Liver (tissue), 9 donors: ENCODE data around the gene KRTAP9-9. TPM values are rescaled to one million over a fixed set of nuclear protein-coding genes. Genes with fewer than 3 reads are reported as not detected.

Source experiments
- DNase-seq: peaks from one replicate; pipeline ENCODE4 v3.0.0-alpha.2; 2017; ENCODE audit warnings: low spot score
- H3K27ac ChIP-seq, 2 donors: one replicate each; pipeline ENCODE4 v1.7.0; 2013; ENCODE audit warnings: inconsistent platforms in 2 of 2, low read length in 2 of 2, control low read depth in 1 of 2, low read depth in 1 of 2, mild to moderate bottlenecking in 1 of 2
- H3K27me3 ChIP-seq, 4 donors: one replicate each; pipeline versions ENCODE4 v1.6.1 to v1.7.0; 2013; ENCODE audit warnings: low read length in 3 of 4, inconsistent platforms in 1 of 4, mild to moderate bottlenecking in 1 of 4, moderate library complexity in 1 of 4; ENCODE audit not compliant: control insufficient read depth in 4 of 4, insufficient read depth in 4 of 4
- H3K36me3 ChIP-seq, 4 donors: one replicate each; pipeline versions ENCODE4 v1.6.1 to v1.7.0; 2013; ENCODE audit warnings: low read length in 3 of 4, mild to moderate bottlenecking in 3 of 4, low read depth in 1 of 4, moderate library complexity in 1 of 4; ENCODE audit not compliant: control insufficient read depth in 4 of 4, insufficient read depth in 3 of 4
- H3K4me1 ChIP-seq, 4 donors: one replicate each; pipeline versions ENCODE4 v1.6.1 to v1.7.0; 2013; ENCODE audit warnings: low read length in 3 of 4, mild to moderate bottlenecking in 3 of 4, moderate library complexity in 1 of 4; ENCODE audit not compliant: control insufficient read depth in 4 of 4, insufficient read depth in 4 of 4
- H3K4me3 ChIP-seq, 3 donors: one replicate each; pipeline versions ENCODE4 v1.6.1 to v1.7.0; 2013; ENCODE audit warnings: low read length in 3 of 3, control low read depth in 1 of 3, low read depth in 1 of 3, mild to moderate bottlenecking in 1 of 3
- H3K9ac ChIP-seq, 2 donors: one replicate each; pipeline ENCODE4 v1.7.0; 2013; ENCODE audit warnings: low read length in 2 of 2, mild to moderate bottlenecking in 2 of 2, moderate library complexity in 2 of 2, control low read depth in 1 of 2, low read depth in 1 of 2
- H3K9me3 ChIP-seq, 4 donors: one replicate each; pipeline versions ENCODE4 v1.6.1 to v1.7.0; 2013; ENCODE audit warnings: low read length in 3 of 4; ENCODE audit not compliant: control insufficient read depth in 4 of 4
- EGR1 ChIP-seq, 2 donors: IDR thresholded peaks; 2 replicates each; pipeline ENCODE4 v1.6.1; 2016 to 2018; ENCODE audit warnings: antibody characterized with exemption in 2 of 2, low read depth in 2 of 2
- FOXA1 ChIP-seq: IDR thresholded peaks from 2 replicates; pipeline ENCODE4 v1.6.1; 2016; ENCODE audit warnings: antibody characterized with exemption
- FOXA2 ChIP-seq: IDR thresholded peaks from 2 replicates; pipeline ENCODE4 v1.6.1; 2016; ENCODE audit warnings: antibody characterized with exemption
- GABPA ChIP-seq, 2 donors: IDR thresholded peaks in 1 of 2; conservative IDR thresholded peaks in 1 of 2; 2 replicates each; pipeline ENCODE4 v1.6.1; 2016; ENCODE audit warnings: antibody characterized with exemption in 2 of 2, mild to moderate bottlenecking in 1 of 2, moderate library complexity in 1 of 2
- HNF4A ChIP-seq, 2 donors: conservative IDR thresholded peaks; 2 replicates each; pipeline ENCODE4 v1.6.1; 2016; ENCODE audit warnings: antibody characterized with exemption in 2 of 2, mild to moderate bottlenecking in 2 of 2
- HNF4G ChIP-seq: IDR thresholded peaks from 2 replicates; pipeline ENCODE4 v1.6.1; 2016; ENCODE audit warnings: antibody characterized with exemption
- JUND ChIP-seq, 2 donors: IDR thresholded peaks; 2 replicates each; pipeline ENCODE4 v1.6.1; 2016; ENCODE audit warnings: antibody characterized with exemption in 2 of 2
- NR2F2 ChIP-seq: IDR thresholded peaks from 2 replicates; pipeline ENCODE4 v1.6.1; 2016; ENCODE audit warnings: antibody characterized with exemption
- RAD21 ChIP-seq, 2 donors: IDR thresholded peaks; 2 replicates each; pipeline ENCODE4 v1.6.1; 2016; ENCODE audit warnings: antibody characterized with exemption in 2 of 2, mild to moderate bottlenecking in 2 of 2
- TAF1 ChIP-seq: conservative IDR thresholded peaks from 2 replicates; pipeline ENCODE4 v1.6.1; 2016; ENCODE audit warnings: antibody characterized with exemption, mild to moderate bottlenecking
- YY1 ChIP-seq: IDR thresholded peaks from 2 replicates; pipeline ENCODE4 v1.6.1; 2016; ENCODE audit warnings: antibody characterized with exemption, mild to moderate bottlenecking
- WGBS: extraction: QIAGEN DNeasy Blood & Tissue Kit; methylation state at CpG from one replicate; pipeline ENCODE4 v1.1.7; 2013; 5-methylcytosine and 5-hydroxymethylcytosine counted together
- polyA plus RNA-seq, 2 donors: library from polyadenylated mRNA; stranded (reverse) in 1 of 2; unstranded in 1 of 2; fragments of 200-250 nt in 1 of 2; fragments of >200 nt in 1 of 2; fragmentation: Nextera tagmentation in 1 of 2; extraction: Ambion mirVana in 1 of 2; gene quantifications; one replicate each; pipeline versions ENCODE4 v1.2.1 to v1.2.3, GENCODE V29; 2013 to 2015
- total RNA-seq, 2 donors: library from RNA; depleted of rRNA; stranded (reverse); fragments of >200 nt; gene quantifications; one replicate each; pipeline ENCODE4 v1.2.3, GENCODE V29; 2014
- TF ChIP-seq, protein P1 (sequence below): IDR thresholded peaks from 2 replicates; pipeline ENCODE4 v1.6.1; 2016; ENCODE audit warnings: antibody characterized with exemption, mild to moderate bottlenecking
- TF ChIP-seq, protein P2 (sequence below): IDR thresholded peaks from 2 replicates; pipeline ENCODE4 v1.6.1; 2016; ENCODE audit warnings: antibody characterized with exemption
- TF ChIP-seq, protein P3 (sequence below): fragments of 150-350 bp; IDR thresholded peaks from 2 replicates; pipeline ENCODE4 v1.5.1; 2017; ENCODE audit warnings: improper control_type of control experiment, low read depth, low read length; ENCODE audit not compliant: missing input control
- TF ChIP-seq, protein P4 (sequence below): IDR thresholded peaks from 2 replicates; pipeline ENCODE4 v1.6.1; 2016; ENCODE audit warnings: antibody characterized with exemption
- TF ChIP-seq, protein P5 (sequence below): IDR thresholded peaks from 2 replicates; pipeline ENCODE4 v1.6.1; 2016; ENCODE audit warnings: antibody characterized with exemption
- donor health status: healthy.
- donor health status: healthy.
- donor health status: healthy.
- donor health status: healthy.
- donor health status: healthy.

KRTAP9-9 gene
- total and polyA plus RNA-seq, 4 donors = not detected

DNA sequence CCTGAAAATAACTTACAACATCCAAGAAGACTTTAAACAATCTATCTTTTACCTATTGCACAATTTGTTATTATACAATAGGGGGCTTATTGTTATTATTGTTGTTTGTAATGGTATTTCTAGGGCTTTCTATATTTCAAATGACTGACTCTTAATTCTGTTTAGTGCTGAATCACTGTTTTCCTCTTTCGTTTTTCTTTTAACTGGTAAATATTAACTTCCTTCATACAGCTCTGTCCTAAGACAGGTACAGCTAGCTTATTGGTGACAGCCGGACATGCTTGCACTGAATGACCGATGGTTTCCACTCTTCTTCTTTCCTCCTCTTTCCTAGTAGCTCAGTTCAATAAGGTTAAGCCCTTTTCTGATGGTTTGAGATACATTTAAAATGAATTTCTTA, 31.9 kb downstream of the KRTAP9-9 start:
- Histone ChIP-seq H3K36me3 (no peaks in the 10 kb centered on the region), H3K4me3 (no peak overlapping the region), H3K27me3 (no peaks in the 10 kb centered on the region), H3K4me1 (no peaks in the 10 kb centered on the region), H3K9ac (no peak overlapping the region), H3K9me3 (no peaks in the 10 kb centered on the region), H3K27ac (no peak overlapping the region)
- no peak for TF ChIP-seq FOXA1
- TF ChIP-seq, protein P1, sequence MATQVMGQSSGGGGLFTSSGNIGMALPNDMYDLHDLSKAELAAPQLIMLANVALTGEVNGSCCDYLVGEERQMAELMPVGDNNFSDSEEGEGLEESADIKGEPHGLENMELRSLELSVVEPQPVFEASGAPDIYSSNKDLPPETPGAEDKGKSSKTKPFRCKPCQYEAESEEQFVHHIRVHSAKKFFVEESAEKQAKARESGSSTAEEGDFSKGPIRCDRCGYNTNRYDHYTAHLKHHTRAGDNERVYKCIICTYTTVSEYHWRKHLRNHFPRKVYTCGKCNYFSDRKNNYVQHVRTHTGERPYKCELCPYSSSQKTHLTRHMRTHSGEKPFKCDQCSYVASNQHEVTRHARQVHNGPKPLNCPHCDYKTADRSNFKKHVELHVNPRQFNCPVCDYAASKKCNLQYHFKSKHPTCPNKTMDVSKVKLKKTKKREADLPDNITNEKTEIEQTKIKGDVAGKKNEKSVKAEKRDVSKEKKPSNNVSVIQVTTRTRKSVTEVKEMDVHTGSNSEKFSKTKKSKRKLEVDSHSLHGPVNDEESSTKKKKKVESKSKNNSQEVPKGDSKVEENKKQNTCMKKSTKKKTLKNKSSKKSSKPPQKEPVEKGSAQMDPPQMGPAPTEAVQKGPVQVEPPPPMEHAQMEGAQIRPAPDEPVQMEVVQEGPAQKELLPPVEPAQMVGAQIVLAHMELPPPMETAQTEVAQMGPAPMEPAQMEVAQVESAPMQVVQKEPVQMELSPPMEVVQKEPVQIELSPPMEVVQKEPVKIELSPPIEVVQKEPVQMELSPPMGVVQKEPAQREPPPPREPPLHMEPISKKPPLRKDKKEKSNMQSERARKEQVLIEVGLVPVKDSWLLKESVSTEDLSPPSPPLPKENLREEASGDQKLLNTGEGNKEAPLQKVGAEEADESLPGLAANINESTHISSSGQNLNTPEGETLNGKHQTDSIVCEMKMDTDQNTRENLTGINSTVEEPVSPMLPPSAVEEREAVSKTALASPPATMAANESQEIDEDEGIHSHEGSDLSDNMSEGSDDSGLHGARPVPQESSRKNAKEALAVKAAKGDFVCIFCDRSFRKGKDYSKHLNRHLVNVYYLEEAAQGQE = no peak
- TF ChIP-seq, protein P2, sequence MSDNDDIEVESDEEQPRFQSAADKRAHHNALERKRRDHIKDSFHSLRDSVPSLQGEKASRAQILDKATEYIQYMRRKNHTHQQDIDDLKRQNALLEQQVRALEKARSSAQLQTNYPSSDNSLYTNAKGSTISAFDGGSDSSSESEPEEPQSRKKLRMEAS = no peak
- TF ChIP-seq YY1 = no peak
- TF ChIP-seq JUND (IDR thresholded peaks at IDR 0.05) = no peak
- TF ChIP-seq EGR1 (IDR thresholded peaks at IDR 0.05; ENCODE audit: low read depth in 2 of 2) = no peak
- no peak for TF ChIP-seq RAD21 (IDR thresholded peaks at IDR 0.05)
- TF ChIP-seq GABPA (IDR thresholded peaks at IDR 0.05 in 1 of 2, conservative IDR thresholded peaks at IDR 0.05 in 1 of 2) = no peak
- no peak for TF ChIP-seq HNF4A (conservative IDR thresholded peaks at IDR 0.05)
- TF ChIP-seq, protein P3, sequence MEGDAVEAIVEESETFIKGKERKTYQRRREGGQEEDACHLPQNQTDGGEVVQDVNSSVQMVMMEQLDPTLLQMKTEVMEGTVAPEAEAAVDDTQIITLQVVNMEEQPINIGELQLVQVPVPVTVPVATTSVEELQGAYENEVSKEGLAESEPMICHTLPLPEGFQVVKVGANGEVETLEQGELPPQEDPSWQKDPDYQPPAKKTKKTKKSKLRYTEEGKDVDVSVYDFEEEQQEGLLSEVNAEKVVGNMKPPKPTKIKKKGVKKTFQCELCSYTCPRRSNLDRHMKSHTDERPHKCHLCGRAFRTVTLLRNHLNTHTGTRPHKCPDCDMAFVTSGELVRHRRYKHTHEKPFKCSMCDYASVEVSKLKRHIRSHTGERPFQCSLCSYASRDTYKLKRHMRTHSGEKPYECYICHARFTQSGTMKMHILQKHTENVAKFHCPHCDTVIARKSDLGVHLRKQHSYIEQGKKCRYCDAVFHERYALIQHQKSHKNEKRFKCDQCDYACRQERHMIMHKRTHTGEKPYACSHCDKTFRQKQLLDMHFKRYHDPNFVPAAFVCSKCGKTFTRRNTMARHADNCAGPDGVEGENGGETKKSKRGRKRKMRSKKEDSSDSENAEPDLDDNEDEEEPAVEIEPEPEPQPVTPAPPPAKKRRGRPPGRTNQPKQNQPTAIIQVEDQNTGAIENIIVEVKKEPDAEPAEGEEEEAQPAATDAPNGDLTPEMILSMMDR = no peak
- TF ChIP-seq, protein P4, sequence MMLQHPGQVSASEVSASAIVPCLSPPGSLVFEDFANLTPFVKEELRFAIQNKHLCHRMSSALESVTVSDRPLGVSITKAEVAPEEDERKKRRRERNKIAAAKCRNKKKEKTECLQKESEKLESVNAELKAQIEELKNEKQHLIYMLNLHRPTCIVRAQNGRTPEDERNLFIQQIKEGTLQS = no peak
- TF ChIP-seq TAF1 = no peak
- TF ChIP-seq, protein P5, sequence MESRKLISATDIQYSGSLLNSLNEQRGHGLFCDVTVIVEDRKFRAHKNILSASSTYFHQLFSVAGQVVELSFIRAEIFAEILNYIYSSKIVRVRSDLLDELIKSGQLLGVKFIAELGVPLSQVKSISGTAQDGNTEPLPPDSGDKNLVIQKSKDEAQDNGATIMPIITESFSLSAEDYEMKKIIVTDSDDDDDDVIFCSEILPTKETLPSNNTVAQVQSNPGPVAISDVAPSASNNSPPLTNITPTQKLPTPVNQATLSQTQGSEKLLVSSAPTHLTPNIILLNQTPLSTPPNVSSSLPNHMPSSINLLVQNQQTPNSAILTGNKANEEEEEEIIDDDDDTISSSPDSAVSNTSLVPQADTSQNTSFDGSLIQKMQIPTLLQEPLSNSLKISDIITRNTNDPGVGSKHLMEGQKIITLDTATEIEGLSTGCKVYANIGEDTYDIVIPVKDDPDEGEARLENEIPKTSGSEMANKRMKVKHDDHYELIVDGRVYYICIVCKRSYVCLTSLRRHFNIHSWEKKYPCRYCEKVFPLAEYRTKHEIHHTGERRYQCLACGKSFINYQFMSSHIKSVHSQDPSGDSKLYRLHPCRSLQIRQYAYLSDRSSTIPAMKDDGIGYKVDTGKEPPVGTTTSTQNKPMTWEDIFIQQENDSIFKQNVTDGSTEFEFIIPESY = no peak
- no peak for TF ChIP-seq FOXA2
- TF ChIP-seq HNF4G = no peak
- TF ChIP-seq NR2F2 = no peak
- WGBS = 51% methylated on average over 3 of the region's 3 CpGs
- no peak for DNase-seq

DNA sequence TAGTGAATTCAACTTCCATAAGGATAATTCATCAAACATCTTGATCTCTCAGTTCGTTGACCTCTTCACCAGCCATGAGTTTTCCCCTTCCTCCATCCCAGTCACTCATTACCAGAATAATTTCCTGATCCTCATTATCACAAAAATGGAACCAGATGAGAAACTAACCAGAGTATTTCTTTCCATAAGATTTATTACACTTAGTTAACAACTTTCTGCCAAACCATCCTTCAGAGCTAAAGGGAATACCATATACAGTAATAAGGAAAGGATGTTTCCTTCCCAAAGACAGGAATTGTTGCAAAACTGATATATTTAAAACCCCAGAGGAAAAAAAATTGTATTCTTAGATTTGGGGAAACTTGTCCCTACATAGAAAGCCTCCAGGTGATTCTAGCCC, 38.8 kb downstream of the KRTAP9-9 start:
- WGBS = 60% methylated on average over 1 of the region's 1 CpG
- H3K27ac ChIP-seq = no peak overlapping the region
- no peaks in the 10 kb centered on the region for H3K4me1 ChIP-seq

More for the DNA sequence above, 38.8 kb downstream of the KRTAP9-9 start:
- Histone ChIP-seq H3K36me3 (no peaks in the 10 kb centered on the region), H3K27me3 (no peaks in the 10 kb centered on the region), H3K4me3 (no peak overlapping the region), H3K9me3 (no peaks in the 10 kb centered on the region), H3K9ac (no peak overlapping the region)
- TF ChIP-seq JUND (IDR thresholded peaks at IDR 0.05) (no peak), EGR1 (IDR thresholded peaks at IDR 0.05; ENCODE audit: low read depth in 2 of 2) (no peak), FOXA2 (no peak), RAD21 (IDR thresholded peaks at IDR 0.05) (no peak), HNF4A (conservative IDR thresholded peaks at IDR 0.05) (no peak)
- TF ChIP-seq, protein P3 = no peak
- TF ChIP-seq, protein P1 = no peak
- no peak for DNase-seq
